ENCODE data around the gene RALY.

- no peak for TF ChIP-seq POLR2A (IDR thresholded peaks at IDR 0.05)
- no peak for TF ChIP-seq CTCF (IDR thresholded peaks at IDR 0.05)
- TF ChIP-seq EP300 (IDR thresholded peaks at IDR 0.05), result no peak
Observed at GRCh38 chr20:34010405-34010931, 16.8 kb downstream of the RALY start.

Data from ovary (tissue), 3 donors.